Medulla oblongata (tissue), 1 donor: ENCODE data around the gene MEF2D.

Source experiments
- DNase-seq: peaks from one replicate; pipeline ENCODE4 v3.0.0-alpha.2; 2015; ENCODE audit errors: extremely low spot score

The MEF2D gene

GRCh38 chr1:156524481-156524869, 23.9 kb upstream of the MEF2D start:
- no peak for DNase-seq

- no peak for DNase-seq
These were observed 23.4 kb upstream of the MEF2D start for GRCh38 chr1:156523801-156524480.

DNA sequence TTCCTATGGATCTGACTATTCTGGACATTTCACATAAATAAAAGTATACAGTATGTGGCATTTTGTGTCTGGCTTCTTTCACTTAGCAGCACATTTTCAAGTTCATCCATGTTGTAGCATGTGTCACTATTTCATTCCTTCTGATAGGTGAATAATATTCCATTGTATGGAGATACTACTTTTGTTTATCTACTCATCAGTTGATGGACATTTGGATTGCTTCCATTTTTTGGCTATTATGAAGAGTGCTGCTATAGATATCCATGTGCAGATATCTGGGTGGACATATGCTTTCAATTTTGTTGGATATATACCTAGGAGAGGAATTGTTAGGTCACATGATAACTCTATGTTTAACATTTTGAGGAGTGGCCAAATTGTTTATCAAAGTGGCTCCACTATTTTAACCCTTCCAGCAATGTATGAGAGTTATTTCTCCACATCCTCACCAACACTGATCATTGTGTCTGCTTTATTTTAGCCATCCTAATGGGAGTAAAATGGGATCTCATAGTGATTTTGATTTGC, 21.9 kb upstream of the MEF2D start:
- no peak for DNase-seq

- no peak for DNase-seq
These were observed 17.2 kb upstream of the MEF2D start for GRCh38 chr1:156517748-156518147.

- no peak for DNase-seq
These were observed 16.2 kb upstream of the MEF2D start for GRCh38 chr1:156516821-156517220.

- no peak for DNase-seq
These were observed 15.4 kb upstream of the MEF2D start for GRCh38 chr1:156515956-156516355.

GRCh38 chr1:156513185-156513584, 12.6 kb upstream of the MEF2D start:
- DNase-seq, result no peak

DNA sequence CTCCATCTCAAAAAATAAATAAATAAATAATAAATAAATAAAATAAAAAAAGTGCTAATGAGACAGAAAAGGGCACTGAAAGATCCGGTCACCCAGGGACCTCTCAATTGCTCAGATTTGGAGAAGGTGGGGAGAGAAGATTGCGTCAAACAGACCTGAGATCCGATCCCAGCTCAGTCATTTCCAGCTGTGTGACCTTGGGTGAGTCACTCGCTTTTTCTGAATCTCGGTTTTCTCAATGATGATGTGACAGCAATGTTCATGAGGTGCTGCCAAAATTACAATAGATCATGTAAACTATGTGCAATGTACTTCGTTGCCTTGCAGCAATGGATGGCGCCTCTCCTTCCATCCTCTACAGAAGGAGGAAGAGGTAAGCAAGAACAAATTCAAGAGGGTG, 11.1 kb upstream of the MEF2D start:
- no peak for DNase-seq

DNA sequence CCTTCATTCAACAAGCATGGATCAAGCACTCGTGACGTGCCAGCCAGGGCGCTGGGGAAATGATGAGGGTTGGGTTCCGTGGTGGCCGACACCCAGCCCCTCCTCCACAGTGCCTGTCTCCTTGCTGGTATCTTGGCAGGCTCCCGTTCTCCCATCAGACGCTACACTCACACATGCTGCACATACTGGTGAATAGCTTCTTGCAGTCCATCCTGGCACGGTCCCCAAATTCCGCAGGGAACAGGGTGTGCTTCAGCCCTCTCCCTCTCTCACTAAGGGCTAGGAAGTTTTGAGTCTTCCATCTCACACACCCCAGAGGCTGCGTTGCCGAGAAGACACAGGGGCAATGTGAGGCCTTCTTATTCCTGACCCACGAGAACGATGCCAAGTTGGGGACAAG, 10.1 kb upstream of the MEF2D start:
- DNase-seq, result peak; percentile 80

DNA sequence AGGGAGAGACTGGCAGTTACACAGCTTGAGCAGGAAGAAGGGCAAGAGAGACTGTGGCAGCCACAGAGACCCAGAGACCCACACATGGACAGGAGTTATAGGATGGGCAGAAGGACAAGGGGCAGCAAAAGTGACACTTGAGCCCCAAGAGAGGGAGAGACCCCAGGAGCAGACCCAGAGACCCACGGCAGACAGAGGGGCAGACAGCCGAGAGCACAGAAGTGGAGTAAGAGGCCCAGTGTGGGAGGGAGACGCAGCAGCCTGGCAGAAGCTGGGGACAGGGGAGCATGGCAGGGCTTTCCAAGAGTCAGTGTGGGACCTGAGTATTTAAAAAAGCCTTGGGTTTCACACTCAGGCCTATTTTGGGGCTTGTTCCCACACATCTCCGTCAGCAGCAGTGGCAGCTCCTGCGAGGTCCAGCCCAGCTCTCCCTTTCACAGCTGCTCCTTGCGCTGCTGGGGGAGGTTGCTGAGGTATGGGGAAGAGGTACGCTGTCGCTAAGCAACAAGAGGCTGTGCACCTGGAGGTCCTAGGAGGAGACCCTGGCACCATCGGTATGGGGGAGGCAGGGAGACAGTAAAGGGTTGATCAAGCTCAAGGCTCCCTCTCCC, 9.0 kb upstream of the MEF2D start:
- no peak for DNase-seq

DNA sequence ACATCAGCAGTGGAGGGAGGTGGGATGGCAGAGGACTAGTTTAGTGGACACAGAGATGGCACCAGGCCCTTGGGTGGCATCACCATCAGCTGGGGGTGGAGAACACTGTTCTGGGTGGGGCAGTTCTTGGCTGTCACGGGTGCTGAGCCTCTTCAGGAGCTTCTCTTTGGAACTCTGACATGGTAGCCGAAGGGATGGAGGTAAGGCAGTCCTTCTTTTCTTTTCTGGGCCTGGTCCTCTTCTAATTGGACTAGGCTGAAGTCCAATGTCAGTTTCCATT, 8.3 kb upstream of the MEF2D start:
- no peak for DNase-seq

- DNase-seq, result peak; percentile 83
These were observed 7.8 kb upstream of the MEF2D start for GRCh38 chr1:156508205-156508954.

DNA sequence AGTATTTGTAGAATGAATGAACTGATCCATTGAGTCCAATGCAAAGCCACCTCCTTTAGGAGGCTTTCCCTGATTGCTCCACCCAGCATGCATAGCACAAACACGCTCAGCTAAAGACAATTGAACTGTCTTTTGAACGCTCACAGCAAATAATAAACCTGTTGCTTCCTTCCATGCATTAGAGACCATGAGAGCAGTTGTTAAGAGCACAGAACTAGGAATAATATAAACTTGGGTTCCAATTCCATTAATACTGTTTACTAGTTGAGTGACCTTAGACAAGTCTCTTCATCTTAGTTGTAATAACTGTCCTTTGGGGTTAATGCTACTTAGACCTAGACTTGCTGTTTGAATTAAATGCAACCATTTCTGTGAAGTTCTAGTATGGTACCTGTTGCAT, 5.9 kb upstream of the MEF2D start:
- no peak for DNase-seq

GRCh38 chr1:156505679-156506298, 5.2 kb upstream of the MEF2D start:
- no peak for DNase-seq

DNA sequence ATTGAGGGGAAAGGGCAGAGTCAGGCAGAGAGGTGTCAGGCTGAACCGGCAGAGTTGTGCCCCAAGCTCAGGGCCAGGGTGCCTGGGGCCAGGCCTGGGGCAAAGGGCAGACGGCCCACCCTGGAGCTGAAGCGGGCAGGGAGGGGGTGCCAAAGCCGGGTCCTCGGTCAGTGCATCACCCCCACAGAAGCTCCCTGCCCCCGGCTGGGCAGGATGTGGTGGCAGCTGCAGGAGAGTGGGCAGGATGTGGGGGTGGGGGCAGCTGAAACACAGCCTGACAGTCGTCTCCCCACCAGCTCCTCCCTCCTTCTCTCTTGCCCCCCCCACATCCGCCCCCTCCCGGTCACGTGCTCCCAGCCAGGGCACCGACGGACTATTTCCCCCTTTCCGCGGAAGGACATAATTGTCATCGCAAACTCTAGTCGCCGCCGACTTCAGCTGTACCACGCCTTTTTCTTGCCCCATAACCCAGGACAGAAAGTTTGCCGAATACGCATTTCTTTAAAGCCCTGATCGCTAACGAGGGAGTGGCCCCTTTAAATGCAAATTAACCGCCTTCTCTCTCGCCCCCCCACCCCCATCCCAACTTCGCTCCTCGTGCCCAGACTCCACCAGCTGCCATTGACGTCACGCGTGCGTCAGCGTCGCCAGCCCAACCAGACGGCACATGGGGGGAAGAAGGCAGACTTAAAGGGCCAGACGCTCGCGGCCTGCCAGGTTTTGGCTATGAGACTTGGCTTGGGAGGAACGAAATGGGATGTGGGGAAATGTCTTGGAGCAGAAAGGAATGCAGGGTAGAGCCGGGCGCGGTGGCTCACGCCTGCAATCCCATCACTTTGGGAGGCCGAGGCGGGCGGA, 4.5 kb upstream of the MEF2D start:
- DNase-seq, result peak; percentile 99

DNA sequence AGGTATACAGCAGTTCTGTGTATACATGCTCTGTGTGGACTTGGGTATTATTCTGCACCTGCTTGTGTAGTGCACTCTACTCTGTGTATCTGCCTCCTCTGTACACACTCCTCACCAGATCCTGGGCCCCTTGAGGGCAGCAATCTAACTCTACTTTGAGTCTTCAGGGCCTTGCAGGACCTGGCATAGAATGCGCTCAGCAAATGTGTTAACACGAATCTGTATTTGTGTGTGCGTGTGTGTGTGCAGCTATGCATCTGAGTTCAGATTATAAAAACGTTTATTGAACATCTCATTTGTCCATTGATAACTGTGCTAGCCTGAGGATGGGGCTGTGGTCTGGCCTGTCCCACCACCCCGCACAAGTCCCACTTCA, 3.9 kb upstream of the MEF2D start:
- DNase-seq, result no peak

- no peak for DNase-seq
These were observed 3.3 kb upstream of the MEF2D start for GRCh38 chr1:156503698-156504437.

- peak; percentile 85 for DNase-seq
These were observed 2.5 kb upstream of the MEF2D start for GRCh38 chr1:156502894-156503697.

GRCh38 chr1:156502391-156502893, 1.9 kb upstream of the MEF2D start:
- no peak for DNase-seq
